SKM-1 treated with dmso at 0.1 percent for 144 hours (cell line): ENCODE measurements around the gene ARHGAP6.

Experiments
- DNase-seq: peaks from one replicate; lab custom pipeline; 2025; ENCODE audit not compliant: unreplicated experiment; lab: John Stamatoyannopoulos, UW

The ARHGAP6 gene

DNA sequence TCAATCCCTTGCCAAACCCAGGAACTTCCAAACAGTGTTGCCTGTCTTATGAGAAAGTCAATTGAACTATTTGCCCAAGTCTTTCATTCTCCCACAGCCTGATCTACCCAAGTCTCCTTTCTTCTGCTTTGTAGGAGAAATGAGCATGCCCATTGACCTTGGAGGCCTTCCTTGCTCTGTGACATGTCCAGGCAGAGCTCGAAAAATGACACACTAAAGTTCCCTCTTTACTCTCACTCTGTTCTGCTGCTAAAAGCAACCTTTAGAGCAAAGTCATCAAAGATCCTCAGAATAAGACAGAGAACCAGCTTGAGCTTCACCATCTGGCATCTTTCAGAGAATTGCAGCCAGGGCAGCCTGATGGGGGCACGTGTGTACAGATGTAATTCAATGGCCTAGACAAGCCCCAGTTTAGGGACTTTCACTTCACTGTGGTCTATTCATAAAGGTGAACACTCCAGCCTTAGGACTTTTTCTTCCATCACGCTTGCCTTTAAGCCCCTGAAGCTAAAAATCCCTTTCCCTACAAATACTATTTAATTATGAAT lies 236.1 kb downstream of the ARHGAP6 start:
- DNase-seq: no peak

GRCh38 chrX:11427453-11428071 lies 238.2 kb downstream of the ARHGAP6 start:
- DNase-seq: no peak

- DNase-seq: no peak
Observed at GRCh38 chrX:11426712-11427452, 238.8 kb downstream of the ARHGAP6 start.

- no peak for DNase-seq
Observed at GRCh38 chrX:11424903-11425674, 240.6 kb downstream of the ARHGAP6 start.

DNA sequence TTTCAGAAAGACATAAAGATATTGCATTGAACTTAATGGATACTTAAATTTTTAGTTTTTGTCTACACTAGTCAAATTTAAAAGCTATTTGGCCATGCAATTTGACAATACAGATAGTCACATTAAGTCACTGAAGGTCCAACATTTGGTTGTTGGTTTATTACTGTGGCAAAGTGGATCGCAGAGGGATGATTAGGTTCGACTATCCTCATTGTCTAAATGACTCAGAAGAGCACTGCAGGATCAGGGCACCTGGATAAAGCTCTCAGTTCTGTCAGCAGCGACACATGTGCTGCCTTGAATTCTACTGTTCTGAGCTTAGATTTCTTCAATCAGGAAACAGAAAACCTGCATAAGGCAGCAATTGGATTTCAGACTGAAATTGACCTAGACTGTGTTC lies 241.8 kb downstream of the ARHGAP6 start:
- no peak for DNase-seq

DNA sequence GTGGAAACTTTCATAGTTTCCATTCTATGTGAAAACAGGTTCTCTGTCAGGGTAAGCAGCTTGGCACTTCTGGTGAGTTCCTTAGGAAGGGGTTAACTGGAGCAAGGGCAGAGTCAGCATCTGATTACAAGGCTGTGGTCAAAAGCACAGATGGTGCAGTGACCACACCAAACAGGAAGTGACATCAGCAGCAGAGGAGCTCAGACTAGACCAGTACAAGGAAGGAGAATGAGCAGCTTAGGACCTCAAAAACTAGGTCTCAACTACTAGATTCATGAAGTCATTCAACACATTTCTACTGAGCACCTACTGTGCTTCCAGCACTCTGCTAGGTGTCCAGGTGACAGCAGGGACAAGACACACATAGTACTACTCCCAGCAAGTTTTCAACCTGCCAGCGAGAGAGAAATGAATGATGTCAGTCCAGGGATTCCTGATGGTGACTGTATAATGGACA lies 242.3 kb downstream of the ARHGAP6 start:
- DNase-seq: peak; percentile 36

DNA sequence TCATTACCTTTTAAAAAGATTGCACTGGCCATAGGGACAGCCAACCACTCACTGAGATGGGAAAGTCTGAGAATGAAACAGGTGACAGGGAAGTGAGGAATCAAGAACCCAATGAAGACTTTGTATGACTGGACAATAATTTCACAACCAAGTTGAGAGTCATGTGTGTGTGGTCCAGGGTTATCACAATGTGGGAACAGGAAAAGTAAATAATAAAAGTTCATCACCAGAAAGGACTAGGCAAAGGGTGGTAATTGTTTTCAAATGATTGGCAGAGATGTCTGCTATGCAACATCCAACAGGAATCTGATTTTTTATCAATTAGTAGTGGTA lies 243.2 kb downstream of the ARHGAP6 start:
- no peak for DNase-seq

DNA sequence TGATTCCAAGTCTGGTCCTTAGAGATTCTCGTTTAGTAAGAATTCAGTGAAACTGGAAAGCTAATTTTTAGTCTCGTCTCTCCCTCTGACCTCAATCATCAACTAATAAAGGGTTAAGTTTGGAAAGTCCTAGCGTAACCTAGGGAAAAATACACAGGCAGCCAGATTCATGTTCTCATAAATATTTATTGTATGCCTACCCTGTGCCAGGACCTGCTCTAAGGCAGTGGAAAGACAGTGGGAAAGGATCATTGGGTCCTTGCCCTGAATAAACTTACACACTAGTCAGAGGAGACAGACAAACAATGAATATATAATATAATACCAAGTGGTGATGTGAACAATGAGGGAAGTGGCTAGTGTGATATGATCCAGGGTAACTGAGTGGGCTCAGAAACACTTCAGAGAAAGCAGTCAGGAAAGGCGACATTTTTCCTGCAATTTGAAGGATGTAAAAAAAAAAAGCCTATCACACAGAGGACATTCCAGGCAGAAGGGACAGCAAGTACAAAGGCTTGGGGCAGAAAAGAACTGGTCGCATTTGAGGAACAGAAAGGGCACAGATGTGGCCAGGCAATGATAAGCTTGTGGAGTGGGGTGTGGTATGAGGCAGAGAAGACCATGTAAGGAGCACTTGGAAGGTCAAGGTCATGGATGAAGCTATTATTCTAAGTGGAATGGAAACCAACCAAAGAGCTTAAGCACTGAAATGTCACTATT lies 243.8 kb downstream of the ARHGAP6 start:
- DNase-seq: no peak

GRCh38 chrX:11420851-11421250 lies 244.9 kb downstream of the ARHGAP6 start:
- DNase-seq: no peak

DNA sequence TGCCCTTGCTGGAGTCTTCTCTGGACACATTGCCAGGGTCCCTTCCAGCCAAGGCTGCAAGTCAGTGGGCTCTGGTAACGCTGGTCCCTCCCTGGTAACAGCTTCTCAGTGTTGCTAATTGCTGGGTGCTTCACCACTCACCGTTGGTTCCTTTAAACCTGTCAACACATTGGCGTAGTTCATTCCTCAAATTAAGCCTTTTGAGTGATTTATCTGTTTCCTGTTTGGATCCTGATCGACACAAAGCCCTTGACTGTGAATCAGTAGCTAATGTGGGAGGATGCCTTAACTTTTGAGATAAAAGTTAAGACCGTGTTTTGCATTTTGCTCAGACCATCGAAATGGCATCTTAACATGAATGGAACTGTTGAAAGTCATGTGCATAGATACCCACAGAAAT lies 246.6 kb downstream of the ARHGAP6 start:
- no peak for DNase-seq

GRCh38 chrX:11416600-11416999 lies 249.1 kb downstream of the ARHGAP6 start:
- DNase-seq: no peak

GRCh38 chrX:11414091-11414490 lies 251.6 kb downstream of the ARHGAP6 start:
- DNase-seq: no peak

- no peak for DNase-seq
Observed at GRCh38 chrX:11412715-11413623, 252.8 kb downstream of the ARHGAP6 start.

DNA sequence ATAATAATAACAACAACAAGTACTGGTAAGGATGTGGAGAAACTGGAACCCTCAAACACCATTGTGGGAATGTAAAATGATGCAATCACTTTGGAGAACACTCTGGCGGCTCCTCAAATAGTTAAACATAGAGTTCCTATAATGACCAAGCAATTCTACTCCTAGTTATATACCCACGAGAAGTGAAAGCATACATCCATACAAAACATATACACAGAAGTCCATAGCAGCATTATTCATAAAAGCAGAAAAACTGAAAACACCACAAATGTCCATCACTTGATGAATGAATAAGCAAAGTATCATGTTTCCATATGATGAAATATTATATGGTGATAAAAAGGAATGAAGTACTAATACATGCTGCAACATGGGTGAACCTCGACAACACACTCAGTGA lies 255.8 kb downstream of the ARHGAP6 start:
- no peak for DNase-seq

DNA sequence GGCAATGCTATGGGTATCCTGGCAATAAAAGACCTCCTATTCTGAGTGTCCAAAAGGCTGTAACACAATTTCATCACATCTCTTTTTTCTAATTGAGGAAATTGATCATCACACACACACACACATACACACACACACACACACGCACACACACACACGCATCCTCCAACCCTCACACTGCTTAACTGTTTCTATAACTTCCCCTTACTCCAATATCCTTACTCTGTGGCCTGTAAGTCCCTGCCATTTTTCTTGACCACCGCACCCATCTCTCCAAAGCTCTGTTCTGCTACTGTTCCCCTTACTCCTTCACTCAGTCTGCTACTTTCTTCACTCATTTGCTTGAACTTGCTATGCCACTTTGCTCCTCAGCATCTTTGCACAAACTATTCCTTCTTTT lies 256.9 kb downstream of the ARHGAP6 start:
- DNase-seq: no peak

DNA sequence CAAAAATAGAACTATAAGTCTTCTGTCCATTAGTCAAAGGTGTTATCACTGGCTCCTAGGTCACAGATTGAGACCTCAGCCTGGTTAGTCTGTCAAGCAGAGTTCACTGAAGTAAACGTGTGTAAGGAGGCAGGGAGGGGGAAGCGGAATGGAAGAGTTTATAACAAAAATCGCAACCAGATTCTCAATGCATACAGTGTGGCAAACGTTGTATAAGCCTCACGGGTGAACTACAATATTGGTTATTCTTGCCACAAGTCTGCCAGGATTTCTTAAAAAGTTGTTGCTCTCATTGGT lies 257.7 kb downstream of the ARHGAP6 start:
- no peak for DNase-seq

DNA sequence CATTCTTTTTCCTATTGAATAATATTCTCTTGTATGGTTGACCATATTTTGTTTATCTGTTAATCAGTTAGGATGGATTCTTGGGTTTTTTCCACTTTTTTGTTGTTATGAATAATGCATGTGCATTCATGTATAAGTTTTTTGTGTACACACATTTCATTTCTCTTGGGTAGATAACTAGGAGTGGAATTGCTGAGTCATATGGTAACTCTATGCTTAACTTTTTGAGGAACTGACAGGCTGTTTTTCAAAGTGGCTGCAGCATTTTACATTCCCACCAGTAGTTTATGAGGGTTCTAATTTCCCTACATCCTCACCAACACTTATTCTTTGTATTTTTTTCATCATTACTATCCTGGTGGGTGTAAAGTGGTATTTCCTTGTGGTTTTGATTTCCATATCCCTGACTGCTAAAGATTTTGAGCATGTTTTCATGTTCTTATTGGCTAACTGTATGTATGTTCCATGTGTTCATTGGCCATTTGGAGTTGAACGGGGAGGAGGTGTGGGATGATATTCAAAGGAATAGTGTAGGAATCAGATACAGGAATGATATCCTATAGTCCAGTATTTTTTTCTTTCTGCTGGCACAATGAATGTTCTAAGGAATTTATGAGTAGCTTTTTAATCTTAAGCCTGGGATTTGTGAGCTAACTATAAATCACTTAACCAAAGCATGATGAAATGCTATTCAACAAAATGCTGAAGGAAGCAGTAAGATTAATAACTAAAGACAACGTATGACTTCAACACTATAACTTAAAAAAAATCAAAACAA lies 258.2 kb downstream of the ARHGAP6 start:
- no peak for DNase-seq

- DNase-seq: no peak
Observed at GRCh38 chrX:11406109-11406765, 259.5 kb downstream of the ARHGAP6 start.

DNA sequence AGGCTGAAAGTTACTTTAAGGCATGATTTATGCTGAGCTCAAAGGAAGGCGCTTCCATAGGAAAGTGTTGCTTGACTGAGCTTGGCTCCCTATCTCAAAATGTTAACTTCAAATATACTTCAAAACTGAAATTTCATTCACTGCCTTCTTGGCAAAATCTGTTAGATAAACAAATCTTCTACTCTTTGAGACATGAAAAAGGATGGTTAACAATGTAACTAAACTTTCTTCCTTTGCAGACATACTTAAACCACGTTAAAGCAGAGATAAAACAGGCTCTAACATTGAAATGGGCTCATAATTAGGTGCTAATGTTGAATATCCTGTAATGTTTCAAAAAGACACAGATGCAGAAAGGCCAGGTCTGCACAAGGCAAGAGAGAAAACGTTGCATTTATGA lies 262.1 kb downstream of the ARHGAP6 start:
- DNase-seq: no peak
